M059J (cell line): ENCODE results near the gene NFATC2. TPM values are rescaled to one million over a fixed set of nuclear protein-coding genes. Genes with fewer than 3 reads are reported as not detected.

Experiments
- DNase-seq: peaks from one replicate; pipeline ENCODE4 v3.0.0-alpha.2; 2012; ENCODE audit warnings: low read depth
- total RNA-seq: library from RNA; depleted of rRNA; stranded (reverse); fragments of >200 nt; shearing (Covaris generic); gene quantifications from 2 replicates; pipeline ENCODE4 v1.2.3, GENCODE V29; 2014

Gene NFATC2
- total RNA-seq, 1 experiment from 2014 or later = 0.25 TPM

DNA sequence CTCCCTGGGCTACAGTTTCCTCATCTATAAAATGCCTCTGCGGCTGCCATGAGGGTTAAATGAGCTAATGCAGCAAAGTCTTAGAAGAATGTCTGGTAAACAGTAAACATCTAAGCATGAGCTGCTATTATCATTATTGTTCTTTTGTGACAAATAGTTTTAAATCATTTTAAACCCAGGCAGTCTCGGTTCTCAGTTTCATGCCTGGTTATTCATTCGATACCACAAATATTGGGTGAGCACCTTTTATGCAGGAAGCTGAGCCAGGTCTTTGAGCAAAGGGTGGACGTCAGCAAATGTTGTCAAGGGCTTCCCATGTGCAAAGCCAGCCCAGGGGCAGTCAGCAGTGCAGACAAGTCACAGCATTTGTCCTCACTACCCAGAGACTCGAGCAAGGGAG lies 128.7 kb downstream of the NFATC2 start:
- no peak for DNase-seq

DNA sequence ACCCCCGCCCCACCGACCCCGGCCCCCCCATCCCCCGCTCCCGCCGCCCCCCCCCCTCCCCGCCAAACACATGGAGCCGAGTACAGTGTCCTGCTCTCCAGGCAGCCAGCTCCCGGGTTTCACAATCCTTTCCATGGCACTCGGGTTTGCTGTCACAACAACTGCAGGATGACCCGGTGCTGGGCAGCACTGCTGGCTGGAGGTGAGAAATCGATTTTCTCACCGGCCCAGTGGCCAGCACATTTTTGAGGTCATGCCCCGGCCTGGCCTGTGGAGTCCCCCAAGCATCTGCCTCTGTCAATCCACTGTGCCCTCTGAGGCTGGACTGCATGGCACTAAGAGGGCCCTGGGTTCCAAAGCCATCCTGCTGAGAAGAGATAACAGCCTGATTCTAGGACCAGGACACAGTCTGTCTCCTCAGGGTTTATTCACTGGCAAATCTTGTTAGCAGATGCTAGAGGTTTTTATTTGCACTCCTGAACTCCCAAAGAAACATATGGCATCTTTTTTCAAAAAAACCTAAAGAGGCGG lies 129.5 kb downstream of the NFATC2 start:
- peak; percentile 30 for DNase-seq

DNA sequence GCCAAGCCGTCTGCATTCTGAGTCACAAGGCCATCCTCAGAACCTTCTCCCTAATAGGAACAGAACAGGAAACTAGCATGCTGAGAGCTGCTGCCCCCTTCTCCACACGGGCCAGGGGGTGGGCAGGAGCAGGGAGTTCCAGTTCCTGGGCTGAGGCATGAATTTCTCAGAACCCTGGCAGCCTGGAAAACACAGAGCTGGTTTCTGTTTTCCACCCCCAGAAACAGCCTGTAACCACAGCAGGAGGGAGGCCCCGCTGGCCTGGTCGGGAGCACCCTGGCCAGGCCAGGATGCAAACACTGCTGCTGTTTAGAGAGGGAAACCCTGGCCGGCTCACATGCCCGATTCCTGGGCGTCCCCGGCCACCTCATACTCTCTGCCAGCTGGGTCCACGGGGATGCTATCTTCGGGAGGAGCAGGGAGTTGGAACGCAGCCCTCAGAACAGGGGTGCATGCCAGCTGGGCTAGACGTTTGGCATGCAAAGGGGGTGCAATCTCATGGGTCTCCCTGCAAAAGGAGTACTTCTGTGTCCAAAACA lies 130.1 kb downstream of the NFATC2 start:
- DNase-seq = peak; percentile 26

DNA sequence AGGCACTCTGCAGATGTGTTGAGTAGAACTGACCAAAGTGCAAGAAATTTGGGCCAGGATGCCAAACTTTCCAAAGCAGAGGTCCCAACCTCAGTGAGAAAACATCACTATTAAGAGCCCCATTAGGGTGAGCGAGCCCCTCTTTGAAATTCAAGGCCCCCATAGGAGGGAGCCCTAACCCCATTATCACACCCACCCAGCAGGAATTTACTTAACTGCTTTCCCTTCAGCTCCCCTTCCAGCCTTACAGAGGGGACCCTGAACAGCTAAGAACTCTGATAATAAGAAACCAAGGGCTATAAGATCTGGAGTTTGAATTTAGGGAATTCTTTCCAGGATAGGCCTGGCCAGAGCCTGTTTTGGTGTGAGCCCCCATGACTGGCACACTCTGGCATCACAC lies 130.6 kb downstream of the NFATC2 start:
- no peak for DNase-seq

DNA sequence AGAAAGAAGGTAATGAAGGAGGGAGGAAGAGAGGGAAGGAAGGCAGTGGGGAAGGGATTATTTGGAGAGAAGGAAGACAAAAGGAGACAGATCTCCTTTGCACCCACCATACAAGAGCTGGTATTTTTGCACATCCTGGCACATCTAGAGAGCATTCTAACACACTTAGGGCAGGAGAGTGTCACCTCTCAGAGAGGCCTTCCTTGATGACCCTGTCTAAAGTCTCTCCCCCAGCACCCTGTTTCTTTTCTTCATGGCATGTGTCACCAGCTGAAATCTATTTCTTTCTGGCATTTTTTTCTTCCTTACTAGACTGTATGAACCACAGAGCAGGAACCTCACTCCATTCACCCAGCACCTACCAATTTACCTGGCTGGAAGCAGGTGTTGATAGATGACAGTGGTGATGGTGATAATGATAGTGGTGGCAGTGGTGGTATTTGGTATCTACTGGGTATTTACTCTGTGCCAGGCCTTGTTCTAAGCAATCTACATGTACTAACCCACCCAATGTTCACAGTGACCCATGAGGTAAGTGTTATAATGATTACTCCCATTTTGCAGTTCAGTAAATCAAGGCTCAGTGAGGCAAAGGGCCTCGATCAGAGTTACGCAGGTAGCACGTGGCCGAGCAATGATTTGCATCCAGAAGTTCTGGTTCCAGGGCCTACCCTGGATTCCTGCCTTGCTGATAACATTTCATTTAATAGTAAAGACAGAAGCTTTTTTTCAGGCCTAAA lies 131.8 kb downstream of the NFATC2 start:
- no peak for DNase-seq

DNA sequence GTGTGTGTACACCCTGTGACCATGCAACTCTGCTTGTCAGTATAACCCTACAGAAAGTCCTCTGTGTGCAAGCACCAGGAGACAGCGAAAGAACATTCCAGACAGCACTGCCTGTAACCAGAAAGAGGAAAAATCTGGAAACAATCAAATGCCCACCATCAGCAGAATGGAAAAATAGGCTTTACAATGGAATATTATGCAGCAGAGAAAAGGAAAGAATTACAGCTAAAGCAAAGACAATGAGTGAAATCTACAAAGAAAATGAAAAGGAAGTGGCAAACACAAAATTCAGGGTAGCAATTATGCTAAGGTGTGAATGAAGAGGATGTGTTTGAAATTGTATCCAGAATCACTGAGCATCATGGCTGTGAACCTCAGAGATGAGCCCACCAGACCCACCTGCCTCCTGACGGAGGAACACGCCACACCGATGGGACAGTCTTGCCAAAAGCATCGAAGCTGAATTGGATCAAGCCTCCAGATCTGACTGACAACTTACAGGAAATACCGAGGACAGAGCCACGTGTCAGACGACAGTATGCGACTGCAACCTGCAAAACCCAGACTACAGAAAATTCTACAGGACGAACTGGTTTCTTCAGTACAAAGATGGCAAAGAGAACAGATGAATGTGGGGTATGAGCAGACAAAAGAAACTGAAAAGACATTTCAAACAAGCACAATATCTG lies 133.2 kb downstream of the NFATC2 start:
- DNase-seq = no peak

DNA sequence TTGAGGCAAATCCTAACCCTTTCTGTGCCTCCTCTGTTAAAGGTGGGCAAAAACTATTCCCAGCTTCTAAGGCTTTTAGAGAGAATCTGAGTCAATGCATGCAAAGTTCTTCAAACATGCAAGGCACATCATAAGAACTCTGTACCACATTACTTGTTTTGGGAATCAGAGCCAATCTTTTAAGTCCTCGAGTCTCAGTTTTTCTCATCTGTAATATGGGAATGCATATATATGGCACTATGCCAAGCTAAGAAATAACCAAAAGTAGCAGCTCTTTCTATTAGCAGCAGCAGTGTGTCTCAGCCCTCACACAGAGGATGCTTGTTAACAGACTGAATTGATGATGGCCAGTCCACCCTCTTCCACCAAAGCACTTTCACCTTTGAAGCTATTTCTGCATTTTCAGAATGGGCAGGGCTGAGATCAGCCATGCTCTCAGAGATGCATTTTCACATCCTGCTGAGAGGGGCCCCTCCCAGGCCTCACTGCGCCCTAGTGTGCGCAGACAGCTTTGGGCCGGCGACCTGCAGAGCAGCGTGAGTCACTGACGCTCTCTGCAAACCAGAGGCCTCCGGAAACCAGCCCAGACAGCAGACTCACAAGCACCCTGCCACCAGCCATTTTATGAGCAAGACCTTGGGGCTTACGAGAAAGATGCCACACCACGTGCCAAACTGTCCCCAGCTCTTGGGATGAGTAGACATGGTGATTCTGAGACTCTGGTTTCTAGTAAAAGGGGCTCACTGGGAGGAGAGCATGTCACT lies 138.0 kb downstream of the NFATC2 start:
- DNase-seq = peak; percentile 31

DNA sequence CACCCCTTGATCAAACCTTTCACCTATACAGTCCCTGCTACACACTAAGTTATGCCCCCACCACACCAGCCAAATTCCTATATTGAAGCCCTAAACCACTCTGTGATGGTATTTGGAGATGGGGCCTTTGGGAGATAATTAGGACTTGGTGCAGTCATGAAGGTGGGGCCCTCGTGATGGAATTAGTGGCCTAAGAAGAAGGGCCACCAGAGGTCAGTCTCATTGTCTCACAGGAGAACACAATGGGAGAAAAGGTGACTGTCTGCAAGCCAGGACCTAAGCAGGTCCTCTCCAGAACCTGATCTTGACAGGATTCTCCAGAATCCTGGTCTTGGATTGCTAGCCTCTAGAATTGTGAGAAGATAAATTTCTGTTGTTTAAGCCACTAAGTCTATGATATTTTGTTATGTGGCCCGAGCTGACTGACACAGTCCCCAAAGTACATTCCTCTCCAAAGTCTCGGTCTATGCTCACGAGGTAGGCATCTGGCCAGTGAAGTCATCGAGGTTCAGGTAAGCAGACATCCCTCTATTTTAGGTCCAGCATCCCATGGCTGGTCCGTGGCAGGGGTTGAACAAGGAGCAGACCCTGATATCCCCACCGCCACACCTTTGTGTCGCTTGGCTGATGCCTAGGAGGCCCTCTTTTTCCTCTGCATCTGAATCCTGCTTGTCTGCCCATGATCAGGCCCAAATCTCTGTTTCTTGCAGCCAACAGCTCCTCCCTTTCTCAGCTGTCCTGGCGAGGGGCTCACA lies 138.9 kb downstream of the NFATC2 start:
- no peak for DNase-seq

DNA sequence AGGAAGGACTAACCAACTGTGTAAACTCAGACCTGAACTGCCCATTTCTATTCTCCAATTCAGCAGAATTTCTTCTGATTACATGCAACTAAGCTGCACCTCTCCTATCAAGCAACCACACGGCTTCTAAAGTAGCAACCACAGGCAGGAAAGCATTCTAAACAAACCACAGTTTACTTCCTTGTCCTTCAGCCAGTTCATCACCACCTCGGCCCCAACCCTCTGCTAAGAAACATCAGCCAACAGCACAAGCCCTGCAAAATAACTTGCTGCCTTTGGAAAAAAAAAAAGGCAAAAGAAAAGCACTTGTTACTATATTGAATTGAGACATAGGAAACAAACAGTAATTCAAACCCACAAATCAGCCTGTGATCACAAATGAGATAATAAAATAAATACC lies 140.3 kb downstream of the NFATC2 start:
- DNase-seq = peak; percentile 83

DNA sequence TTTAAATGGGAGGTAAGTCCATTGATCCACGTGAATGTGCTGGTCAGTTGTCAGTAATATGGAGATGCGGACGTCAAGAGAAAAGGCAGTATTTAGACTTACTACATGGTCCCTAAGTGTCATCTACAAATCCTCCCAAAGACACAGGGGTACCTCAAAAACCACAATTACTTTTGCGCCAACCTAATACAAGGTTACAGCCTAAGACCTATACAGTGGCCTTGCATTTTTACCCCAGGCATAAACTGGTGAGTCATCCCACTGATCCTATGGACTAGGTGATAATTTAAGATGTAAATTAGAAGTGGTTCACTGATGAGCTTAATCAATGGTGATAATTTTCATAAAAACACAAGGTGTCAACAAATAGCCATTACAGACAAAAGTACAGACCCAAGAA lies 141.0 kb downstream of the NFATC2 start:
- no peak for DNase-seq

DNA sequence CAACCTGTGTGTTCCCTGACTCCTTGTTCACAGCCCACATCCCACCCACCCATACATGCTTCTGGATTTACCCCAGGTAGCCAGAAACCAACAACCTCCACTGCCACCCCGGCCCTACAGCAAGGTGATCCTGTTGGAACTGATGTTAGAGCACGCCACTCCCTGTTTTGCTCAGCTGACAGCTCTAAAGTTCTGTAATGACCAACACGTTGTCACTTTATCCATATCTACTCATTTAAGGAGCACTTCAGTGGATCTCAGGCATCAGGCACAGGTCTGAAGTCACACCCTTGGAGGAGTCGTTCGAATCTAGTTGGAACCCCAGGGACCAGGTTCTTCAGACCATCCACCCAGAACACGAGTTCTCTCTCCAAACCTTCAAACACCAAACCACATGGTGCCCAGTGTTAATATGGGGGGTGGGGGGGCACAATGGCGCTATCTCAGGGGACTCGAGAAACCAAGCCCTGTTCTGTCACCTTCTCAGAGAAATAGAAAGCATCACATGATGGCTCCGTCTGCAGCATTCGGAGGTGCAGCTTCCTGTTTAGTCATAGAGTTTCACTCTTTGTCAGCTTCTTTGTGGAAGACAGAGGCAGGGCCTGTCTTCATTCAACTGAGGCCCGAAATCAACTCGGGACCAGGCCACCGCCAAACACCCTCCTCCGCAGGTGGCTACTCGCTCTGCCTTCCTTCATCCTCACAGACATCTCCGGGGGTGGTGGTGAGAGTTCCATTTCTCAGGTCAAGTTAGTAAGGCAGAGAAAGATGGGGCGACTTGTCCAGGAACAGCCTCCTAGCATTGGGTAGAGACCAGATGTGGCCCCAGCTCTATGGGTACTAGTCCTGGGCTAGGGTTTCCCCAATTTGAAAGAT lies 142.2 kb downstream of the NFATC2 start:
- peak; percentile 19 for DNase-seq

DNA sequence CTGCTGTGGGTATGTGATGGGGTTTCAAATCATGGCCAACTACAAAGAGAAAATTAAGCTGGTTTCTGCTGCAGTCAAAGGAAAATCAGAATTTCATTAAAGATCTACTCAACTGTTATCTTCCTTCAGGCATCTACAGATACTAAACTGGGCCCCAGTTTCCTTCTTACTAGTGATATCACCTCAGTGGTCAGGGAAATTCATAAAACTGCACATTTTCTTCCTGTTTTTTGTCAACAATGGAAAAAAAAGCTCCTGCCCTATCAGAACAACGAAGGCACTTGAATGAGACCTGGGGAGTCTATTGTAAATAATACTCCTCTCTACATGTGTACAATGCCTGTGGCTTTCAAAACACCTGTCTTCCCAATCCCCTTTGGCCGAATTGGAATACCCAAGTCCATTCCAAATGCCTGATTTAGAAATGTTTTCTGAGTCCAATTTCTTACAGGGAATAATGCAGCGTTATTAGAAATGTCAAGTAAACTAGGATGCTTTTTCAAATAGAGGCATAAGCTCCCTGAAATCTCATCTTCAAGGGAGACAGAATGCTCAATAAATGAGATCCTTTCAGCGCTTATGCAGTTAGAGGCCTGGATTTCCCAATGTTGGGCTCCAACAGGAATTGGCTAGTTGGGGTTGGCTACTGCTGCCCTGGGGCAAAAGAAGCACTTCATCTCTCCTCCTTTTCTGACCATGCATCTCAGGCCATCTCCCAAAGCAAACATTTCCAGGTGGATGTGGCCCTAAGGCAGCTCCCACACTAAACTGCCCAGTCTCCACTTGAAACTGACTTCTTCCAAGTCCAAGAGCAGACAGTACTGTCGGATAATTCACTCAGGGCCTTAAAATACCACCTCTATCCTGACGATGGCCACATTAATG lies 143.3 kb downstream of the NFATC2 start:
- peak; percentile 22 for DNase-seq

DNA sequence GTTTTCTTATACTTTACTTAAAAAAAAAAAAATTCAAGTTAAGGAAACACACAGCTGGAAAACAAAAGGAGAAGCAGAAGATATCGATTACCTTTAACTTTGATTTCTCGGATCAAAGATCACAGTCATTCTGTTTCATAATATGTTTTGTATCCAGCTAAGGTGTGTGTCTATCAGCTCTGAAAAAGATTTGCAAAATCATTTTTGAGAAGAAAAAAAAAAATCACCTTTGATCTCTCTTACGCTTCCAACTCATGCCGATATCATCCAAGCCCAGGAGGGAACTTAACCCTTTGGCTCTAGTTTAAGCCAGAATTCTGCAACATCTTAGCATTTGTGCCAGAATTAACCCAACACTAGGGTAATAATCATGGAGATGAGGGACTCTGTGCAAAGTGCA lies 144.0 kb downstream of the NFATC2 start:
- DNase-seq = no peak

DNA sequence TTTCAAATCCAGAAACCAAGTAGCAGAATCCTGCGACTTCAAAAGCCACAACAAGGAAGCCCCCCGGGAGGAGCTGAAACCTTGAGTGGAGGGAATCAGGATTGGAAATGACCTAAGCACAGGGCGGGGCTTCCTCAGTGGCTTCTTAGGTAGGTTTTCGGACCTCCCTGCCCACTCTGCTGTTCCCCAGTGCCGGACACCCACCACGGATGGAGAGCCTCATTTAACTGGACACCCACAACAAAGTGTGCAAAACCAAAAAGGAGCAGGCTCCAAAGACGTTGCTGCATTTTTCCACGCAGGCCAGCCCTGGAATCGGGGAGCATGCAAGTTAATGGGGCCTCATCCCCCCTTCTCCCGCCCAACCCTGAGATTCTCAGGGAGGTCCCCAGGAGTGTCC lies 144.4 kb downstream of the NFATC2 start:
- no peak for DNase-seq

DNA sequence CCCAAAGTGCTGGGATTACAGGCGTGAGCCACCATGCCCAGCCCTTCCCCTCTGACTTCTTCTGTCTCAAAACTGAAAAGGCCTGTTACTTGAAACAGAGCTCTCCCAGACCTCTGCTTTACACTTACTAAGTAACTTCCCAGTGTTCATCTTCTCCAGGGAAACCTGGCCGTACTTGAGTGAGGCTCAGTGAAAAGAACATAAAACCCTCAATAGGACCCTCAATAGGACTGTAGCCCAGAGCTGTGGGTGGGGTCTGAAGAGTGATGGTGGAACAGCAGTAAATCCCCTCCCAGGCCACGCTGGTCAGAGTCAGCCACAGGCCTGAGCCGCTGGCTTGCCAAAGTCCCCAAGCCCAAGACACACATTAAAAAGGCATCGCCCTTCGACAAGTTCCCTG lies 145.4 kb downstream of the NFATC2 start:
- no peak for DNase-seq

DNA sequence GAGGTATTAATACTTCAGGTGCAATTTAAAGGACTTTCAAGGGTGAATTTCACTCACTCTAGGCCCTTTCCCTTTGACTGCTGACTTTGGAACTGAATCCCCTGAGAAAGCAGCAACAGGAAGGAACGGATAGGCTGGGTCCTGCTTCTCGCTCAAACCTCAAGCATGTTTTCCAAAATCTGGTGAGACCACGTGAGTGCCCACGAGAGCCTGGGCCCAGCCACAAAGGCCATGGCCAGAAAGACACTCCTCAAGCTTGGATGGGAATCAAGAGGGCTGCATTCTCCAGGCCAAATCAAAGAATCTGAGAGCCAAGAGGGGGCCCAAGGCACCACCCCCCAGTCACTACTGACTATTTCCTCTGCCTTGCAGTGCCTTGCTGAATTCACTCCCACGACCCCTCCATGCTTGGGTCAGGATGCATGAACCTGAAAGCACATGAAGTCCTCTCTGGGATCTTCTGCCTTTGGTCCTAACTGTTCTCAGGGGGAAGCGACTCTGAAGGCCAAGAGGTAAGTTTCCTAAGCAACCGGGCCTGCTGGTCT lies 146.1 kb downstream of the NFATC2 start:
- DNase-seq = no peak

DNA sequence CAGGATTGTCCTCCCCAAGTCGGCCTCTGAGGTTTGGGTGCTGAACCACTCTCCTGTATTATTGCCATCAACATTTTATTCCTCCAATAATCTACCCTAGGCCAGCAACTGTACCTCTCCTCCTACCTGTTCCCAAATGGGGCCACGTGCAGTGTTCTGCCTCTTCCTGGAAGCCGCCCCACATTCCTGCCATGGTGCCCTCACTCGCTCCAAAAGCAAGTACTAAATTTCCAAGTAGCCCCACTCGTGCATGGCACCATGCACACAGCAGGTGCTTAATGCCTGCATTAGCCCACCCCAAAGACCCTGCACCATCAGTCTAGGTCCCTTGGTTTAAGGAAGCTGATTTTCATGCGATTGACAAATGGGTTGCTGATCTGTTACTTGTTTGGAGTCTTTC lies 147.8 kb downstream of the NFATC2 start:
- no peak for DNase-seq

DNA sequence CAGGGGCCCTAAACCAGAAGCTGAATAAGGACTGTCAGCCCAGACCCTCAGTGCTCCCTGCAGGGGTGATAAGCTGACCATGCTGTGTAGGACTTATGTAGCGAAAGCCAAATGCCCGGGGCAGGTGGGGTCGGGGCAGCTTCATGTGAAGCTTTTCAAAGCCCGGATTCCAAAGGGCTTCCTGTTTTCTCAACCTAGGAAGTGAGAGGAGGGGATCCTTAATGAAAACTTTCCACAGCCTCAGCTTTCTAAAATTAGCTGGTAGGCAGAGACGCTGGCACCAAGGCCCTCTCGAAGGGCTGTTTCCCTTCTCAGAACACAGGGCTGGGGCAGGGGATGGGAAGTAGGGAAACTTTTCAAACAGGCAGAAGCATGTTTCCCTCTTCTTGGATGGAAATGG lies 148.9 kb downstream of the NFATC2 start:
- no peak for DNase-seq

DNA sequence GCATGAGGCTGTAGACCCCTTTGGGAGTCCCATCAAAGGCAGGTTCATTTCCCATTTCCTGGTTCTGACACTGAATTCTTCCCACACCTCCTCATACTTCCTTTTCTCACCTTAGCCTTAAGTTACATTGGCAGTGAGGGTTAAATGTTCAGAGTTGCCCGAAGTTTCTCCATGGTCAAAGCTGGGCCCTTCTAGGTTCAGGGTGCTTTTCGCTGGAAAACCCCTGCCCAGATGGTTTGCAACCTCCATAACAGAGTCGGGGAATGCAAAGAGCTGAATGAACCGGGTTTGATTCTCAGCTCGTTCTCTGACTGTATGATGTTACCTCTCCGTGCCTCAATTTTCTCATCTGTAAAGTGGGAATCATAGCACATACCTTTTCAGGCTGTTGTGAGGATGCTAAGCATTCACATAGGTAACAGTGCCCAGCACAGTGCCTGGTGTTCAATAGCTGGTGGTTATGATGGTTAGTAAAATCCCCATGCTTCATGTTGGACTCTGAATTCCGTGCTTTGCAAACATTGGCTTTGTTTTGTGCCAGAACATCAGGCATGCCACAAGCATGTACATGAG lies 149.8 kb downstream of the NFATC2 start:
- no peak for DNase-seq
